ENCODE data around the gene TRIM28. TPM values are rescaled to one million over a fixed set of nuclear protein-coding genes. Genes with fewer than 3 reads are reported as not detected.
"Not testable (repeated sequence)": the region's sequence is repeated elsewhere in the genome, so short reads cannot be mapped to it uniquely, and the experiment has no call there.

TRIM28 gene
- total RNA-seq = 100 to 1,000 TPM; 427 to 525 TPM
- total RNA-seq = 308 to 374 reads per million in 2 donors

DNA sequence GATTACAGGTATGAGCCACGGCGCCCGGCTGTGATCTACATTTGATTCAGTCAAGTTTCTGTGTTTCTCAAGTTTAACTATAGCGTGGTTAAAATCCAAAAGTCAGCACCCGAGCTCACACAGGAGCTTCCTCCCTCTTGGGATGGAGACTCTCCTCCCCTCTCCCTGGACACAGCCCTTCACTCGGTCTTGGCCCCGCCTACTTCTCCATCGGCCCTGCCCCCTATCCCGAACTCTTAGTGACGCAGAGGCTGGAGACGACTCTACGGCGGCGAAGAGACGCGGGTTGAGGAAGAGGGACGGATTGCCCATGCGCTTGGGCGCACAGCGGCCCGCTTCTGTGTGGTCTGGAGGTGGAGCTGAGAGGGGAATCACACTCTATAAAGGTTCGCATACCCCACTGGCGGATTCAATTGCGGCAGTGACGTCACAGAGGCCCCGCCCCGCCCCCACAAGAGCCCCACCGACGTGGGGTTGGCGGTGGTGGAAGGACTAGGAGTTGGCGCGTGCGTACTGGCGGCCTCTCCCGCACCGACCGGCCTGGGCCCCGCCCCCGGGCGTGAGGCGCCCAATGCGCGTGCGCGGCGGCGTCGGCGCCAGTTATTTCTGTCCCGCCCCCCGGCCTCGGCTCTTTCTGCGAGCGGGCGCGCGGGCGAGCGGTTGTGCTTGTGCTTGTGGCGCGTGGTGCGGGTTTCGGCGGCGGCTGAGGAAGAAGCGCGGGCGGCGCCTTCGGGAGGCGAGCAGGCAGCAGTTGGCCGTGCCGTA lies at the start of gene TRIM28:
Gene TRIM28, plus strand, starts transcription at position 239 of the 765 bp plus-strand sequence. CDS start 694 bp downstream, outside the sequence.
- H3K9me3 ChIP-seq (ENCODE audit: control insufficient read depth, low read length, poor library complexity, severe bottlenecking) = no peaks in the 10 kb centered on the region
- Mint-ChIP-seq H3K36me3 (ENCODE audit: low read depth) (peaks cover 7% of the 10 kb centered on the region), H3K27me3 (no peaks in the 10 kb centered on the region), H3K4me3 (peak within 1 kb of the TSS; percentile 95), H3K27ac (peak within 1 kb of the TSS; percentile 98), H3K4me1 (peaks cover 34% of the 10 kb centered on the region)
- DNase-seq (peak; percentile 100), ATAC-seq (peak; percentile 91)

DNA sequence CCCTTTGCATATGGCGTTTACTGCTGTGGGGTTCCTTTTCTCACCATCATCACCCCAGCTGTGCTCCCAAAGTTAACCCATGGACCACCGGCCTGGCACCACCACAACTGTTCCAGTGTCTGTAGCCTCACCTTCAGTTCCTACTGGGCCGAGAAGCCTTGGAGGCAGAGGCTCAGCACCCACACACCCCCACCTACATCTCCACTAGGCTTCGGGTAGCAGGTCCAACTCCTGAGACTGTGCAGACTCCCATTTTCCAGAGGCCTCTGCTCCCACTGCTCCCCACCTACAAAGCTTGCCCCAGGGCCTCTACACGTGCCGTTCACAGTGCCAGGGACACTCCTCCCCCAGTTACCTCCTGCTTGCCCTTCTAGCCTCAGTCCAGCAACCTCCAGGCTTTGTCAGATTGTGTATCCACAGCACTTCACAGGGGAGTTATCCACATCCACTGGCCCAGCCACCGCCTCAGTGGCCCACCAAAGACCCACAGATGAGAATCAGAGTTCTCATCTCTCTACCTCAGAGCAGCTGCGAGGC lies 46.2 kb upstream of the TRIM28 start:
- no peaks in the 10 kb centered on the region for H3K36me3 Mint-ChIP-seq (ENCODE audit: low read depth)
- no peak for ATAC-seq
- H3K4me1 Mint-ChIP-seq = peaks cover 17% of the 10 kb centered on the region
- no peaks in the 10 kb centered on the region for H3K27me3 Mint-ChIP-seq
- no peak overlapping the region for H3K27ac Mint-ChIP-seq
- H3K9me3 ChIP-seq (ENCODE audit: control insufficient read depth, low read length, poor library complexity, severe bottlenecking) = no peaks in the 10 kb centered on the region
- H3K4me3 Mint-ChIP-seq = no peak overlapping the region
- no peak for DNase-seq

GRCh38 chr19:58498316-58499020 lies 45.4 kb upstream of the TRIM28 start:
- DNase-seq (no peak), ATAC-seq (no peak)
- no peaks in the 10 kb centered on the region for H3K9me3 ChIP-seq (ENCODE audit: control insufficient read depth, low read length, poor library complexity, severe bottlenecking)
- H3K4me1 Mint-ChIP-seq = peaks cover 17% of the 10 kb centered on the region
- H3K27me3 Mint-ChIP-seq = no peaks in the 10 kb centered on the region
- H3K27ac Mint-ChIP-seq = peak overlapping the region; percentile 61
- peak overlapping the region; percentile 87 for H3K4me3 Mint-ChIP-seq
- no peaks in the 10 kb centered on the region for H3K36me3 Mint-ChIP-seq (ENCODE audit: low read depth)

DNA sequence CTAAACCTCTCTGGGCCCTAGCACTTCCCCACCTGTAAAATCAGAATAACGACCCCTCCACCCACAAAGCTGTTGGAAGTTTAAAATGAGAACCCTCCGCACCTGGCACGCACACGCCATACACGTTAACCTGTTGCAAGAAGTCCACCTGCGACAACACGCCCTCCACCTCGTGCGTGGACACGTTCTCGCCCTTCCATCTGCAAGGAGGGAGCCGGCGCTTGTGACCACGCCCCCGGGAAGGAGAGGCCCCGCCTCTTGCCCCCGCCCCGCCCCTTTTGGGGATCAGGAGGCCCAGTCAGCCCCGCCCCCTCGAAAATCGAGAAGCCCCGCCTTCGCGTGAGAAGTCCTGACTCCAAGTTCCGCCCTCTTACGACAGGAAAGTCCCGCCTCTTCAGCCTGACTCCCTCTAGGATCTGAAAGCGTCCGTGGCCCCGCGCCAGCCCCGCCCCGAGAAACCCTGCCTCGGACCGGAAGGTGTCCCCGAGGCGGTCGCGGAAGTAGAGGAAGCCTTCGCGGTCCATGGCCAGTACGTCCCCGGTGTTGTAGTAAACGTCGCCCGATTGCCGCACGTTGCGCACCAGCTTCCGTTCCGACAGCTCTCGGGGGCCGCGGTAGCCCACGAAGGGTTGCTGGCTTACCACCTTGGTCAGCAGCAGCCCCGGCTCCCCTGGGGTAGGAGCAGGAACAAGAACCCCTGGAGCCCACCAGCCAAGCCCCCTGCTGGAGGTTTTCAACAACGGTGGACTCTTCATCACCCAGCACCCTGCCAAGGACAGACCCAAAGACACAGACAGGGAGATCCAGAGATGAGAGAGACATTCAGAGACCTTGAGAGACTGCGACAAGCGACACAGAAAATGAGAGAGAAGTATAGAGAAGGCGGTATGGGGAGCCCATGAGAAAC lies 44.6 kb upstream of the TRIM28 start:
- DNase-seq = peak; percentile 78 to 90 (median 85)
- ATAC-seq = peak; percentile 89
- no peaks in the 10 kb centered on the region for H3K9me3 ChIP-seq (ENCODE audit: control insufficient read depth, low read length, poor library complexity, severe bottlenecking)
- H3K27me3 Mint-ChIP-seq = no peaks in the 10 kb centered on the region
- H3K36me3 Mint-ChIP-seq (ENCODE audit: low read depth) = no peaks in the 10 kb centered on the region
- H3K4me1 Mint-ChIP-seq = peaks cover 17% of the 10 kb centered on the region
- H3K4me3 Mint-ChIP-seq = peak overlapping the region; percentile 87
- H3K27ac Mint-ChIP-seq = peak overlapping the region; percentile 61

GRCh38 chr19:58500242-58500641 lies 43.6 kb upstream of the TRIM28 start:
- ATAC-seq = no peak
- DNase-seq = no peak
- no peaks in the 10 kb centered on the region for H3K36me3 Mint-ChIP-seq (ENCODE audit: low read depth)
- no peak overlapping the region for H3K27ac Mint-ChIP-seq
- no peak overlapping the region for H3K4me3 Mint-ChIP-seq
- H3K4me1 Mint-ChIP-seq = peaks cover 17% of the 10 kb centered on the region
- no peaks in the 10 kb centered on the region for H3K27me3 Mint-ChIP-seq
- no peaks in the 10 kb centered on the region for H3K9me3 ChIP-seq (ENCODE audit: control insufficient read depth, low read length, poor library complexity, severe bottlenecking)

DNA sequence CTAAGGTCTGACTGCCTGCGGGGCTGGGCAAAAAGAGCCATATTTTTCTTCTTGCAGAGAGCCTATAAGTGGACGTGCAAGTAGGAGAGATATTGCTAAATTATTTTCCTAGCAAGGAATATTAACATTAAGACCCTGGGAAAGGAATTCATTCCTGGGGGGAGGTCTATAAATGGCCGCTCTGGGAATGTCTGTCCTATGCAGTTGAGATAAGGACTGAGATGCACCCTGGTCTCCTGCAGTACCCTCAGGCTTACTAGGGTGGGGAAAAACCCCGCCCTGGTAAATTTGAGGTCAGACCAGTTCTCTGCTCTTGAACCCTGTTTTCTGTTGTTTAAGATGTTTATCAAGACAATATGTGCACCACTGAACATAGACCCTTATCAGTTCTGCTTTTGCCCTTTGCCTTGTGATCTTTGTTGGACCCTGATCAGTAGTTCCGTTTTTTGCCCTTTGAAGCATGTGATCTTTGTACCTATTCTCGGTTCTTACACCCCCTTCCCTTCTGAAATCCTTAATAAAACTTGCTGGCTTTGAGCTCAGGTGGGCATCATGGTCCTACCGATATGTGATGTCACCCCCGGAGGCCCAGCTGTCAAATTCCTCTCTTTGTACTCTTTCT lies 36.2 kb upstream of the TRIM28 start:
- not testable (repeated sequence) for ATAC-seq; H3K27me3 Mint-ChIP-seq; H3K27ac Mint-ChIP-seq; H3K9me3 ChIP-seq (ENCODE audit: control insufficient read depth, low read length, poor library complexity, severe bottlenecking); H3K36me3 Mint-ChIP-seq (ENCODE audit: low read depth); H3K4me1 Mint-ChIP-seq; DNase-seq; H3K4me3 Mint-ChIP-seq

- DNase-seq = no peak
- H3K9me3 ChIP-seq (ENCODE audit: control insufficient read depth, low read length, poor library complexity, severe bottlenecking) = no peaks in the 10 kb centered on the region
- Mint-ChIP-seq H3K4me3 (no peak overlapping the region), H3K4me1 (peaks cover 5% of the 10 kb centered on the region), H3K27me3 (no peaks in the 10 kb centered on the region), H3K27ac (no peak overlapping the region), H3K36me3 (ENCODE audit: low read depth) (no peaks in the 10 kb centered on the region)
- no peak for ATAC-seq
Observed at GRCh38 chr19:58509731-58510083, 34.2 kb upstream of the TRIM28 start.

DNA sequence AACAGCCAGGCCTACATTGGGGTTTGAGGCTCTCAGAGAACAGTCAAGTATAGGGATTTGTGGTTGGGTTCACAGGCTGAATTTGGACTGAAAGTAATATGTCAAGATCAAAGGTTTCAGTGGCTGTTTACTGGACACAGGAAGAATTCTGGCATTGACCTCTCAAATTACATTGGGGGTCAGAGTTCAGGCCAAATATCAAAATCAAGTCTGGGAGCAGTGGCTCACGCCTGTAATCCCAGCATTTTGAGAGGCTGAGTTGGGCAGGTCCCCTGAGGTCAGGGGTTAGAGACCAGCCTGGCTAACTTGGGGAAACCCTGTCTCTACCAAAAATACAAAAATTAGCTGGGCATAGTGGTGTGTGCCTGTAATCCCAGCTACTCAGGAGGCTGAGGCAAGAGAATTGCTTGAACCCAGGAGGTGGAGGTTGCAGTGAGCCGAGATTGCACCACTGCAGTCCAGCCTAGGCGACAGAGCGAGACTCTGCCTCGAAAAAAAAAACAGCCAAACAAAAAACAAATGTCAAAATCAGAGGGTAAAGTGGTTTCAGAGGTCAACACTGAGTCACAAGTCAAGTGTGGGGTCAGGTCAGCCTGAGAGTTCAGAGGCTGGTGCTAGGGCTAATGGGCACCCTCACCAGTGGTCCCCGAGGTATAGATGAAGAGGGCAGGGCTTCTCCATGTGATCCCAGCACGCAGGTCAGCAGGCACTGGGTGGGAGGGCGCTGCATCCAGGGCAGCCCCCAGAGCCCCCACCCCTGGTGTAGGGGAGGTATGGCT lies 33.6 kb upstream of the TRIM28 start:
- Mint-ChIP-seq H3K36me3 (ENCODE audit: low read depth) (no peaks in the 10 kb centered on the region), H3K4me1 (peaks cover 7% of the 10 kb centered on the region), H3K27me3 (no peaks in the 10 kb centered on the region), H3K27ac (peak overlapping the region; percentile 3), H3K4me3 (no peak overlapping the region)
- ATAC-seq (no peak), DNase-seq (no peak)
- no peaks in the 10 kb centered on the region for H3K9me3 ChIP-seq (ENCODE audit: control insufficient read depth, low read length, poor library complexity, severe bottlenecking)

- peaks cover 14% of the 10 kb centered on the region for H3K4me1 Mint-ChIP-seq
- ATAC-seq (no peak), DNase-seq (no peak)
- peak within 1 kb of the TSS; percentile 21 for H3K4me3 Mint-ChIP-seq
- H3K27me3 Mint-ChIP-seq = no peaks in the 10 kb centered on the region
- peak within 1 kb of the TSS; percentile 65 for H3K27ac Mint-ChIP-seq
- no peaks in the 10 kb centered on the region for H3K9me3 ChIP-seq (ENCODE audit: control insufficient read depth, low read length, poor library complexity, severe bottlenecking)
- no peaks in the 10 kb centered on the region for H3K36me3 Mint-ChIP-seq (ENCODE audit: low read depth)
Observed at GRCh38 chr19:58511353-58512208, 32.3 kb upstream of the TRIM28 start, which contains the start of gene SLC27A5. Gene SLC27A5, minus strand, starts transcription at chr19:58511992. Its CDS starts 37 bp downstream, at chr19:58511955.

- Mint-ChIP-seq H3K4me3 (peak overlapping the region; percentile 84), H3K4me1 (peaks cover 18% of the 10 kb centered on the region), H3K36me3 (ENCODE audit: low read depth) (no peaks in the 10 kb centered on the region), H3K27me3 (no peaks in the 10 kb centered on the region), H3K27ac (peak overlapping the region; percentile 60)
- DNase-seq = no peak
- no peaks in the 10 kb centered on the region for H3K9me3 ChIP-seq (ENCODE audit: control insufficient read depth, low read length, poor library complexity, severe bottlenecking)
- no peak for ATAC-seq
Observed at GRCh38 chr19:58513213-58513693, 30.6 kb upstream of the TRIM28 start.

All from T-helper 17 cell (primary cell).